Liver (tissue), 9 donors: ENCODE measurements around the gene ZNF280B. TPM values are rescaled to one million over a fixed set of nuclear protein-coding genes. Genes with fewer than 3 reads are reported as not detected.

Source experiments
- DNase-seq: peaks from one replicate; pipeline ENCODE4 v3.0.0-alpha.2; 2017; ENCODE audit warnings: low spot score
- H3K27ac ChIP-seq, 2 donors: one replicate each; pipeline ENCODE4 v1.7.0; 2013; ENCODE audit warnings: inconsistent platforms in 2 of 2, low read length in 2 of 2, control low read depth in 1 of 2, low read depth in 1 of 2, mild to moderate bottlenecking in 1 of 2
- H3K27me3 ChIP-seq, 4 donors: one replicate each; pipeline versions ENCODE4 v1.6.1 to v1.7.0; 2013; ENCODE audit warnings: low read length in 3 of 4, inconsistent platforms in 1 of 4, mild to moderate bottlenecking in 1 of 4, moderate library complexity in 1 of 4; ENCODE audit not compliant: control insufficient read depth in 4 of 4, insufficient read depth in 4 of 4
- H3K36me3 ChIP-seq, 4 donors: one replicate each; pipeline versions ENCODE4 v1.6.1 to v1.7.0; 2013; ENCODE audit warnings: low read length in 3 of 4, mild to moderate bottlenecking in 3 of 4, low read depth in 1 of 4, moderate library complexity in 1 of 4; ENCODE audit not compliant: control insufficient read depth in 4 of 4, insufficient read depth in 3 of 4
- H3K4me1 ChIP-seq, 4 donors: one replicate each; pipeline versions ENCODE4 v1.6.1 to v1.7.0; 2013; ENCODE audit warnings: low read length in 3 of 4, mild to moderate bottlenecking in 3 of 4, moderate library complexity in 1 of 4; ENCODE audit not compliant: control insufficient read depth in 4 of 4, insufficient read depth in 4 of 4
- H3K4me3 ChIP-seq, 3 donors: one replicate each; pipeline versions ENCODE4 v1.6.1 to v1.7.0; 2013; ENCODE audit warnings: low read length in 3 of 3, control low read depth in 1 of 3, low read depth in 1 of 3, mild to moderate bottlenecking in 1 of 3
- H3K9ac ChIP-seq, 2 donors: one replicate each; pipeline ENCODE4 v1.7.0; 2013; ENCODE audit warnings: low read length in 2 of 2, mild to moderate bottlenecking in 2 of 2, moderate library complexity in 2 of 2, control low read depth in 1 of 2, low read depth in 1 of 2
- H3K9me3 ChIP-seq, 4 donors: one replicate each; pipeline versions ENCODE4 v1.6.1 to v1.7.0; 2013; ENCODE audit warnings: low read length in 3 of 4; ENCODE audit not compliant: control insufficient read depth in 4 of 4
- FOXA1 ChIP-seq: IDR thresholded peaks from 2 replicates; pipeline ENCODE4 v1.6.1; 2016; ENCODE audit warnings: antibody characterized with exemption
- FOXA2 ChIP-seq: IDR thresholded peaks from 2 replicates; pipeline ENCODE4 v1.6.1; 2016; ENCODE audit warnings: antibody characterized with exemption
- GABPA ChIP-seq, 2 donors: IDR thresholded peaks in 1 of 2; conservative IDR thresholded peaks in 1 of 2; 2 replicates each; pipeline ENCODE4 v1.6.1; 2016; ENCODE audit warnings: antibody characterized with exemption in 2 of 2, mild to moderate bottlenecking in 1 of 2, moderate library complexity in 1 of 2
- HNF4A ChIP-seq, 2 donors: conservative IDR thresholded peaks; 2 replicates each; pipeline ENCODE4 v1.6.1; 2016; ENCODE audit warnings: antibody characterized with exemption in 2 of 2, mild to moderate bottlenecking in 2 of 2
- HNF4G ChIP-seq: IDR thresholded peaks from 2 replicates; pipeline ENCODE4 v1.6.1; 2016; ENCODE audit warnings: antibody characterized with exemption
- JUND ChIP-seq, 2 donors: IDR thresholded peaks; 2 replicates each; pipeline ENCODE4 v1.6.1; 2016; ENCODE audit warnings: antibody characterized with exemption in 2 of 2
- NR2F2 ChIP-seq: IDR thresholded peaks from 2 replicates; pipeline ENCODE4 v1.6.1; 2016; ENCODE audit warnings: antibody characterized with exemption
- RAD21 ChIP-seq, 2 donors: IDR thresholded peaks; 2 replicates each; pipeline ENCODE4 v1.6.1; 2016; ENCODE audit warnings: antibody characterized with exemption in 2 of 2, mild to moderate bottlenecking in 2 of 2
- RXRA ChIP-seq, 2 donors: IDR thresholded peaks; 2 replicates each; pipeline ENCODE4 v1.6.1; 2017 to 2018; ENCODE audit warnings: antibody characterized with exemption in 2 of 2, mild to moderate bottlenecking in 1 of 2
- SP1 ChIP-seq: IDR thresholded peaks from 2 replicates; pipeline ENCODE4 v1.6.1; 2018; ENCODE audit warnings: antibody characterized with exemption, mild to moderate bottlenecking
- TAF1 ChIP-seq: conservative IDR thresholded peaks from 2 replicates; pipeline ENCODE4 v1.6.1; 2016; ENCODE audit warnings: antibody characterized with exemption, mild to moderate bottlenecking
- YY1 ChIP-seq: IDR thresholded peaks from 2 replicates; pipeline ENCODE4 v1.6.1; 2016; ENCODE audit warnings: antibody characterized with exemption, mild to moderate bottlenecking
- WGBS: extraction: QIAGEN DNeasy Blood & Tissue Kit; methylation state at CpG from one replicate; pipeline ENCODE4 v1.1.7; 2013; 5-methylcytosine and 5-hydroxymethylcytosine counted together
- polyA plus RNA-seq, 2 donors: library from polyadenylated mRNA; stranded (reverse) in 1 of 2; unstranded in 1 of 2; fragments of 200-250 nt in 1 of 2; fragments of >200 nt in 1 of 2; fragmentation: Nextera tagmentation in 1 of 2; extraction: Ambion mirVana in 1 of 2; gene quantifications; one replicate each; pipeline versions ENCODE4 v1.2.1 to v1.2.3, GENCODE V29; 2013 to 2015
- total RNA-seq, 2 donors: library from RNA; depleted of rRNA; stranded (reverse); fragments of >200 nt; gene quantifications; one replicate each; pipeline ENCODE4 v1.2.3, GENCODE V29; 2014
- TF ChIP-seq, protein P1 (sequence below): fragments of 150-350 bp; IDR thresholded peaks from 2 replicates; pipeline ENCODE4 v1.5.1; 2017; ENCODE audit warnings: improper control_type of control experiment, low read depth, low read length; ENCODE audit not compliant: missing input control
- TF ChIP-seq, protein P2 (sequence below): IDR thresholded peaks from 2 replicates; pipeline ENCODE4 v1.6.1; 2016; ENCODE audit warnings: antibody characterized with exemption
- TF ChIP-seq, protein P3 (sequence below): IDR thresholded peaks from 2 replicates; pipeline ENCODE4 v1.6.1; 2016; ENCODE audit warnings: antibody characterized with exemption, mild to moderate bottlenecking
- TF ChIP-seq, protein P4 (sequence below): IDR thresholded peaks from 2 replicates; pipeline ENCODE4 v1.6.1; 2016; ENCODE audit warnings: antibody characterized with exemption
- TF ChIP-seq, protein P5 (sequence below): IDR thresholded peaks from 2 replicates; pipeline ENCODE4 v1.6.1; 2016; ENCODE audit warnings: antibody characterized with exemption
- donor health status: healthy.
- donor health status: healthy.
- donor health status: healthy.
- donor health status: healthy.
- donor health status: healthy.

ZNF280B gene
- total and polyA plus RNA-seq, 4 donors: 0.03 to 0.84 (median 0.06) TPM

DNA sequence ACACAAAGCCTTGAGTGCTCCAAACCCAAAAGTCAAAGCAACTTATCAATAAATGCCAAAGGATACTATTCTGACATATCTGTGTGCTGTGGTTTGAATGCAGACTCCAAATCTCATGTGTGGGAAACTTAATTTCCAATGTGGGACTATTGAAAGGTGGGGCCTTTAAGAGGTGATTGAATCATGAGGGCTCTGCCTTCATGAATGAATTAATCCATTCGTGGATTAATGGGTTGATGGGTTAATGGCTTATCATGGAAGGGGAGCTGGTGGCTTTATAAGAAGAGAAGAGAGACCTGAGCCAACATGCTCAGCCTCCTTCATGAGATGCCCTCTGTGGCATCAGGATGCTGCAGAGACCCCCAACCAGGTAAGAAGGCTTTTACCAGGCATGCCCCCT is 28.4 kb upstream of the ZNF280B start:
- WGBS: 40% methylated on average over 1 of the region's 1 CpG
- Histone ChIP-seq H3K9ac (no peak overlapping the region), H3K4me3 (no peak overlapping the region), H3K9me3 (no peaks in the 10 kb centered on the region), H3K36me3 (no peaks in the 10 kb centered on the region), H3K4me1 (no peaks in the 10 kb centered on the region), H3K27ac (no peak overlapping the region), H3K27me3 (peaks cover 0 to 2% (median 0%) of the 10 kb centered on the region in 4 donors)
- DNase-seq: no peak
- TF ChIP-seq, protein P1, sequence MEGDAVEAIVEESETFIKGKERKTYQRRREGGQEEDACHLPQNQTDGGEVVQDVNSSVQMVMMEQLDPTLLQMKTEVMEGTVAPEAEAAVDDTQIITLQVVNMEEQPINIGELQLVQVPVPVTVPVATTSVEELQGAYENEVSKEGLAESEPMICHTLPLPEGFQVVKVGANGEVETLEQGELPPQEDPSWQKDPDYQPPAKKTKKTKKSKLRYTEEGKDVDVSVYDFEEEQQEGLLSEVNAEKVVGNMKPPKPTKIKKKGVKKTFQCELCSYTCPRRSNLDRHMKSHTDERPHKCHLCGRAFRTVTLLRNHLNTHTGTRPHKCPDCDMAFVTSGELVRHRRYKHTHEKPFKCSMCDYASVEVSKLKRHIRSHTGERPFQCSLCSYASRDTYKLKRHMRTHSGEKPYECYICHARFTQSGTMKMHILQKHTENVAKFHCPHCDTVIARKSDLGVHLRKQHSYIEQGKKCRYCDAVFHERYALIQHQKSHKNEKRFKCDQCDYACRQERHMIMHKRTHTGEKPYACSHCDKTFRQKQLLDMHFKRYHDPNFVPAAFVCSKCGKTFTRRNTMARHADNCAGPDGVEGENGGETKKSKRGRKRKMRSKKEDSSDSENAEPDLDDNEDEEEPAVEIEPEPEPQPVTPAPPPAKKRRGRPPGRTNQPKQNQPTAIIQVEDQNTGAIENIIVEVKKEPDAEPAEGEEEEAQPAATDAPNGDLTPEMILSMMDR: no peak

DNA sequence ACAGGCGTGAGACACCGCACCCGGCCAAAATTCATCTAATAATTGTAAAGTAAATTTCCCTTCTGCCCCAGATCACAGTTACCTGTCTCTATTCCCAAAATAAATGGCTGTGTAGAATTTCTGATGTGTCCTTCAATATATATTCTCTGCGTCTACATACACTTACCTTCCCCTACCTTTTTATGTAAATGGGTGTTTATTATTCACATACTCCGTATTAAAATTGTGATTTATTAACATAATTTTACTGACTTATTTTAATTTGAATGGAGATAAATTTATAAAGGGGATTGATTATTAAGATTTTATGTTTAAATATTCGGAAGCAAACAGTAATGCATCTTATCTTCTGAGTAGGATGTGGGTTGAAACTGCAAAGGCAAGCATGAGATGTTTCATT is 28.0 kb upstream of the ZNF280B start:
- H3K27me3 ChIP-seq: peaks cover 0 to 2% (median 0%) of the 10 kb centered on the region in 4 donors
- no peaks in the 10 kb centered on the region for H3K4me1 ChIP-seq
- H3K4me3 ChIP-seq: no peak overlapping the region
- H3K9ac ChIP-seq: no peak overlapping the region
- no peaks in the 10 kb centered on the region for H3K9me3 ChIP-seq
- no peak for TF ChIP-seq SP1
- TF ChIP-seq FOXA2: no peak
- TF ChIP-seq, protein P2, sequence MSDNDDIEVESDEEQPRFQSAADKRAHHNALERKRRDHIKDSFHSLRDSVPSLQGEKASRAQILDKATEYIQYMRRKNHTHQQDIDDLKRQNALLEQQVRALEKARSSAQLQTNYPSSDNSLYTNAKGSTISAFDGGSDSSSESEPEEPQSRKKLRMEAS: no peak
- TF ChIP-seq, protein P3, sequence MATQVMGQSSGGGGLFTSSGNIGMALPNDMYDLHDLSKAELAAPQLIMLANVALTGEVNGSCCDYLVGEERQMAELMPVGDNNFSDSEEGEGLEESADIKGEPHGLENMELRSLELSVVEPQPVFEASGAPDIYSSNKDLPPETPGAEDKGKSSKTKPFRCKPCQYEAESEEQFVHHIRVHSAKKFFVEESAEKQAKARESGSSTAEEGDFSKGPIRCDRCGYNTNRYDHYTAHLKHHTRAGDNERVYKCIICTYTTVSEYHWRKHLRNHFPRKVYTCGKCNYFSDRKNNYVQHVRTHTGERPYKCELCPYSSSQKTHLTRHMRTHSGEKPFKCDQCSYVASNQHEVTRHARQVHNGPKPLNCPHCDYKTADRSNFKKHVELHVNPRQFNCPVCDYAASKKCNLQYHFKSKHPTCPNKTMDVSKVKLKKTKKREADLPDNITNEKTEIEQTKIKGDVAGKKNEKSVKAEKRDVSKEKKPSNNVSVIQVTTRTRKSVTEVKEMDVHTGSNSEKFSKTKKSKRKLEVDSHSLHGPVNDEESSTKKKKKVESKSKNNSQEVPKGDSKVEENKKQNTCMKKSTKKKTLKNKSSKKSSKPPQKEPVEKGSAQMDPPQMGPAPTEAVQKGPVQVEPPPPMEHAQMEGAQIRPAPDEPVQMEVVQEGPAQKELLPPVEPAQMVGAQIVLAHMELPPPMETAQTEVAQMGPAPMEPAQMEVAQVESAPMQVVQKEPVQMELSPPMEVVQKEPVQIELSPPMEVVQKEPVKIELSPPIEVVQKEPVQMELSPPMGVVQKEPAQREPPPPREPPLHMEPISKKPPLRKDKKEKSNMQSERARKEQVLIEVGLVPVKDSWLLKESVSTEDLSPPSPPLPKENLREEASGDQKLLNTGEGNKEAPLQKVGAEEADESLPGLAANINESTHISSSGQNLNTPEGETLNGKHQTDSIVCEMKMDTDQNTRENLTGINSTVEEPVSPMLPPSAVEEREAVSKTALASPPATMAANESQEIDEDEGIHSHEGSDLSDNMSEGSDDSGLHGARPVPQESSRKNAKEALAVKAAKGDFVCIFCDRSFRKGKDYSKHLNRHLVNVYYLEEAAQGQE: no peak
- TF ChIP-seq RAD21 (IDR thresholded peaks at IDR 0.05): no peak
- TF ChIP-seq, protein P4, sequence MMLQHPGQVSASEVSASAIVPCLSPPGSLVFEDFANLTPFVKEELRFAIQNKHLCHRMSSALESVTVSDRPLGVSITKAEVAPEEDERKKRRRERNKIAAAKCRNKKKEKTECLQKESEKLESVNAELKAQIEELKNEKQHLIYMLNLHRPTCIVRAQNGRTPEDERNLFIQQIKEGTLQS: no peak
- no peak for TF ChIP-seq RXRA (IDR thresholded peaks at IDR 0.05)
- no peak for TF ChIP-seq NR2F2
- 62% methylated on average over 6 of the region's 6 CpGs for WGBS
- DNase-seq: no peak
- H3K36me3 ChIP-seq: no peaks in the 10 kb centered on the region
- H3K27ac ChIP-seq: no peak overlapping the region

DNA sequence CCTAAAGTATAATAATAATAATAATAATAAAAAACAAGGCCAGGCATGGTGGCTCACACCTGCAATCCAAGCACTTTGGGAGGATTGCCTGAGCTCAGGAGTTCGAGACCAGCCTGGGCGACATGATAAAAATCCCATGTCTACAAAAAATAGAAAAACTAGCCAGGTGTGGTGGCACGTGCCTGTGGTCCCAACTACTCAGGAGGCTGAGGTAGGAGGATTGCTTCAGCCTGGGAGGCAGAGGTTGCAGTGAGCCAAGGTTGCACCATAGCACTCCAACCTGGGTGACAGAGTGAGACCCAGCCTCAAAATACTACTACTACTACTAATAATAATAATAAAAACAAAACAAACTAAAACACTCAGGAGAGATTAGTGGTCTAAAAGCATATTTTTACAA is 27.1 kb upstream of the ZNF280B start:
- Histone ChIP-seq H3K4me3 (no peak overlapping the region), H3K36me3 (no peaks in the 10 kb centered on the region), H3K9me3 (no peaks in the 10 kb centered on the region), H3K9ac (no peak overlapping the region), H3K27ac (no peak overlapping the region), H3K4me1 (no peaks in the 10 kb centered on the region), H3K27me3 (peaks cover 0 to 2% (median 0%) of the 10 kb centered on the region in 4 donors)
- DNase-seq: no peak
- 81% methylated on average over 3 of the region's 3 CpGs for WGBS
- no peak for TF ChIP-seq YY1
- TF ChIP-seq, protein P4: no peak
- no peak for TF ChIP-seq JUND (IDR thresholded peaks at IDR 0.05)
- no peak for TF ChIP-seq GABPA (IDR thresholded peaks at IDR 0.05 in 1 of 2, conservative IDR thresholded peaks at IDR 0.05 in 1 of 2)
- TF ChIP-seq TAF1: no peak
- TF ChIP-seq, protein P1: no peak
- no peak for TF ChIP-seq HNF4A (conservative IDR thresholded peaks at IDR 0.05)
- TF ChIP-seq, protein P2: no peak
- no peak for TF ChIP-seq RAD21 (IDR thresholded peaks at IDR 0.05)
- TF ChIP-seq RXRA (IDR thresholded peaks at IDR 0.05): no peak
- TF ChIP-seq SP1: no peak
- TF ChIP-seq, protein P5, sequence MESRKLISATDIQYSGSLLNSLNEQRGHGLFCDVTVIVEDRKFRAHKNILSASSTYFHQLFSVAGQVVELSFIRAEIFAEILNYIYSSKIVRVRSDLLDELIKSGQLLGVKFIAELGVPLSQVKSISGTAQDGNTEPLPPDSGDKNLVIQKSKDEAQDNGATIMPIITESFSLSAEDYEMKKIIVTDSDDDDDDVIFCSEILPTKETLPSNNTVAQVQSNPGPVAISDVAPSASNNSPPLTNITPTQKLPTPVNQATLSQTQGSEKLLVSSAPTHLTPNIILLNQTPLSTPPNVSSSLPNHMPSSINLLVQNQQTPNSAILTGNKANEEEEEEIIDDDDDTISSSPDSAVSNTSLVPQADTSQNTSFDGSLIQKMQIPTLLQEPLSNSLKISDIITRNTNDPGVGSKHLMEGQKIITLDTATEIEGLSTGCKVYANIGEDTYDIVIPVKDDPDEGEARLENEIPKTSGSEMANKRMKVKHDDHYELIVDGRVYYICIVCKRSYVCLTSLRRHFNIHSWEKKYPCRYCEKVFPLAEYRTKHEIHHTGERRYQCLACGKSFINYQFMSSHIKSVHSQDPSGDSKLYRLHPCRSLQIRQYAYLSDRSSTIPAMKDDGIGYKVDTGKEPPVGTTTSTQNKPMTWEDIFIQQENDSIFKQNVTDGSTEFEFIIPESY: no peak
- no peak for TF ChIP-seq FOXA1
- no peak for TF ChIP-seq FOXA2
- TF ChIP-seq HNF4G: no peak
